ENCODE measurements around the gene ZNF839.

Gene ZNF839

GRCh38 chr14:102363182-102363943 is 43.8 kb downstream of the ZNF839 start:
- no CpG with 5 or more reads among the region's 53 CpGs for WGBS, 2 donors (ENCODE audit: extremely low coverage in 2 of 2, insufficient read length in 2 of 2, insufficient replicate concordance in 1 of 2)
- Histone ChIP-seq H3K79me1 (ENCODE audit: low read depth, low read length) (peaks cover 11% of the 10 kb centered on the region), H2BK12ac (ENCODE audit: low read length) (no peak overlapping the region), H4K8ac (ENCODE audit: low read depth, low read length) (no peak overlapping the region), H3K9me3 (replicated peaks in 1 of 2; ENCODE audit: control insufficient read depth in 2 of 2, insufficient read depth in 1 of 2, low read depth in 1 of 2, low read length in 2 of 2) (no peaks in the 10 kb centered on the region), H3K36me3 (replicated peaks in 1 of 2; ENCODE audit: control insufficient read depth in 2 of 2, insufficient read depth in 2 of 2, low read length in 2 of 2) (peaks cover 0 to 8% of the 10 kb centered on the region in 2 donors), H3K4ac (ENCODE audit: low read length) (no peak overlapping the region), H2BK15ac (ENCODE audit: low read length) (no peak overlapping the region), H3K18ac (ENCODE audit: low read length) (peak overlapping the region; percentile 92), H3K4me2 (ENCODE audit: insufficient read depth, low read length, poor library complexity, severe bottlenecking) (peak overlapping the region; percentile 98), H3K9ac (ENCODE audit: low read depth, low read length, poor library complexity) (peak overlapping the region; percentile 87), H2AFZ (ENCODE audit: low read length) (peak overlapping the region; percentile 98), H4K91ac (ENCODE audit: low read depth, low read length, poor library complexity) (no peak overlapping the region), H3K4me3 (ENCODE audit: low read length in 2 of 2) (peak overlapping the region; percentile 88 to 94), H3K4me1 (ENCODE audit: control insufficient read depth in 2 of 2, insufficient read depth in 1 of 2, low read depth in 1 of 2, low read length in 2 of 2) (peaks cover 4 to 12% of the 10 kb centered on the region in 2 donors), H2AK5ac (ENCODE audit: low read depth, low read length) (no peak overlapping the region), H3K27ac (replicated peaks; ENCODE audit: low read length) (no peak overlapping the region), H2BK120ac (ENCODE audit: low read depth, low read length) (no peak overlapping the region), H3K23ac (ENCODE audit: low read depth, low read length, poor library complexity) (peak overlapping the region; percentile 16), H2BK5ac (ENCODE audit: low read length) (no peak overlapping the region), H3K27me3 (ENCODE audit: control insufficient read depth in 3 of 3, insufficient read depth in 3 of 3, low read depth in 1 of 3, low read length in 3 of 3) (no peaks in the 10 kb centered on the region), H3K14ac (ENCODE audit: low read length) (peak overlapping the region; percentile 65)
- DNase-seq (ENCODE audit: low spot score), result peak; percentile 2

GRCh38 chr14:102370305-102370809 is 50.8 kb downstream of the ZNF839 start:
- DNase-seq (ENCODE audit: low spot score), result no peak
- Histone ChIP-seq H2BK5ac (ENCODE audit: low read length) (no peak overlapping the region), H3K4me1 (ENCODE audit: control insufficient read depth in 2 of 2, insufficient read depth in 1 of 2, low read depth in 1 of 2, low read length in 2 of 2) (no peaks in the 10 kb centered on the region), H2BK12ac (ENCODE audit: low read length) (no peak overlapping the region), H2BK120ac (ENCODE audit: low read depth, low read length) (no peak overlapping the region), H3K18ac (ENCODE audit: low read length) (no peak overlapping the region), H3K79me1 (ENCODE audit: low read depth, low read length) (no peaks in the 10 kb centered on the region), H3K27ac (replicated peaks; ENCODE audit: low read length) (no peak overlapping the region), H2AK5ac (ENCODE audit: low read depth, low read length) (no peak overlapping the region), H4K91ac (ENCODE audit: low read depth, low read length, poor library complexity) (no peak overlapping the region), H3K36me3 (replicated peaks in 1 of 2; ENCODE audit: control insufficient read depth in 2 of 2, insufficient read depth in 2 of 2, low read length in 2 of 2) (no peaks in the 10 kb centered on the region), H3K9ac (ENCODE audit: low read depth, low read length, poor library complexity) (no peak overlapping the region), H2AFZ (ENCODE audit: low read length) (no peak overlapping the region), H2BK15ac (ENCODE audit: low read length) (no peak overlapping the region), H4K8ac (ENCODE audit: low read depth, low read length) (no peak overlapping the region), H3K4ac (ENCODE audit: low read length) (no peak overlapping the region), H3K4me3 (ENCODE audit: low read length in 2 of 2) (no peak overlapping the region), H3K4me2 (ENCODE audit: insufficient read depth, low read length, poor library complexity, severe bottlenecking) (no peak overlapping the region), H3K9me3 (replicated peaks in 1 of 2; ENCODE audit: control insufficient read depth in 2 of 2, insufficient read depth in 1 of 2, low read depth in 1 of 2, low read length in 2 of 2) (no peaks in the 10 kb centered on the region), H3K27me3 (ENCODE audit: control insufficient read depth in 3 of 3, insufficient read depth in 3 of 3, low read depth in 1 of 3, low read length in 3 of 3) (no peaks in the 10 kb centered on the region), H3K14ac (ENCODE audit: low read length) (no peak overlapping the region), H3K23ac (ENCODE audit: low read depth, low read length, poor library complexity) (no peak overlapping the region)
- no CpG with 5 or more reads among the region's 11 CpGs for WGBS, 2 donors (ENCODE audit: extremely low coverage in 2 of 2, insufficient read length in 2 of 2, insufficient replicate concordance in 1 of 2)

GRCh38 chr14:102371361-102371760 is 51.8 kb downstream of the ZNF839 start:
- no peak overlapping the region for H4K8ac ChIP-seq (ENCODE audit: low read depth, low read length)
- H3K27me3 ChIP-seq (ENCODE audit: control insufficient read depth in 3 of 3, insufficient read depth in 3 of 3, low read depth in 1 of 3, low read length in 3 of 3), result no peaks in the 10 kb centered on the region
- DNase-seq (ENCODE audit: low spot score), result no peak
- no peak overlapping the region for H2BK12ac ChIP-seq (ENCODE audit: low read length)
- H3K36me3 ChIP-seq (replicated peaks in 1 of 2; ENCODE audit: control insufficient read depth in 2 of 2, insufficient read depth in 2 of 2, low read length in 2 of 2), result peaks cover 0 to under 1% of the 10 kb centered on the region in 2 donors
- H3K9ac ChIP-seq (ENCODE audit: low read depth, low read length, poor library complexity), result no peak overlapping the region
- no peak overlapping the region for H4K91ac ChIP-seq (ENCODE audit: low read depth, low read length, poor library complexity)
- no CpG with 5 or more reads among the region's 4 CpGs for WGBS, 2 donors (ENCODE audit: extremely low coverage in 2 of 2, insufficient read length in 2 of 2, insufficient replicate concordance in 1 of 2)
- no peak overlapping the region for H2AK5ac ChIP-seq (ENCODE audit: low read depth, low read length)
- no peak overlapping the region for H3K4ac ChIP-seq (ENCODE audit: low read length)
- no peak overlapping the region for H2BK5ac ChIP-seq (ENCODE audit: low read length)
- H3K4me3 ChIP-seq (ENCODE audit: low read length in 2 of 2), result no peak overlapping the region
- no peak overlapping the region for H2AFZ ChIP-seq (ENCODE audit: low read length)
- no peak overlapping the region for H3K27ac ChIP-seq (replicated peaks; ENCODE audit: low read length)
- no peaks in the 10 kb centered on the region for H3K4me1 ChIP-seq (ENCODE audit: control insufficient read depth in 2 of 2, insufficient read depth in 1 of 2, low read depth in 1 of 2, low read length in 2 of 2)
- no peak overlapping the region for H3K4me2 ChIP-seq (ENCODE audit: insufficient read depth, low read length, poor library complexity, severe bottlenecking)
- no peaks in the 10 kb centered on the region for H3K9me3 ChIP-seq (replicated peaks in 1 of 2; ENCODE audit: control insufficient read depth in 2 of 2, insufficient read depth in 1 of 2, low read depth in 1 of 2, low read length in 2 of 2)
- H2BK15ac ChIP-seq (ENCODE audit: low read length), result no peak overlapping the region
- no peaks in the 10 kb centered on the region for H3K79me1 ChIP-seq (ENCODE audit: low read depth, low read length)
- no peak overlapping the region for H3K18ac ChIP-seq (ENCODE audit: low read length)
- H3K14ac ChIP-seq (ENCODE audit: low read length), result no peak overlapping the region
- no peak overlapping the region for H3K23ac ChIP-seq (ENCODE audit: low read depth, low read length, poor library complexity)
- H2BK120ac ChIP-seq (ENCODE audit: low read depth, low read length), result no peak overlapping the region

GRCh38 chr14:102373110-102373509 is 53.6 kb downstream of the ZNF839 start:
- H2BK12ac ChIP-seq (ENCODE audit: low read length), result no peak overlapping the region
- no peak overlapping the region for H4K8ac ChIP-seq (ENCODE audit: low read depth, low read length)
- no peak overlapping the region for H2BK5ac ChIP-seq (ENCODE audit: low read length)
- no peak for DNase-seq (ENCODE audit: low spot score)
- H2AK5ac ChIP-seq (ENCODE audit: low read depth, low read length), result no peak overlapping the region
- no peak overlapping the region for H3K4me2 ChIP-seq (ENCODE audit: insufficient read depth, low read length, poor library complexity, severe bottlenecking)
- no peaks in the 10 kb centered on the region for H3K27me3 ChIP-seq (ENCODE audit: control insufficient read depth in 3 of 3, insufficient read depth in 3 of 3, low read depth in 1 of 3, low read length in 3 of 3)
- H2AFZ ChIP-seq (ENCODE audit: low read length), result no peak overlapping the region
- H3K27ac ChIP-seq (replicated peaks; ENCODE audit: low read length), result no peak overlapping the region
- H3K4me3 ChIP-seq (ENCODE audit: low read length in 2 of 2), result no peak overlapping the region
- H3K18ac ChIP-seq (ENCODE audit: low read length), result no peak overlapping the region
- no peak overlapping the region for H3K9ac ChIP-seq (ENCODE audit: low read depth, low read length, poor library complexity)
- H4K91ac ChIP-seq (ENCODE audit: low read depth, low read length, poor library complexity), result no peak overlapping the region
- no peak overlapping the region for H3K23ac ChIP-seq (ENCODE audit: low read depth, low read length, poor library complexity)
- no peaks in the 10 kb centered on the region for H3K9me3 ChIP-seq (replicated peaks in 1 of 2; ENCODE audit: control insufficient read depth in 2 of 2, insufficient read depth in 1 of 2, low read depth in 1 of 2, low read length in 2 of 2)
- peaks cover 2% of the 10 kb centered on the region for H3K79me1 ChIP-seq (ENCODE audit: low read depth, low read length)
- H2BK15ac ChIP-seq (ENCODE audit: low read length), result no peak overlapping the region
- H3K14ac ChIP-seq (ENCODE audit: low read length), result no peak overlapping the region
- H3K4ac ChIP-seq (ENCODE audit: low read length), result no peak overlapping the region
- WGBS, 2 donors (ENCODE audit: extremely low coverage in 2 of 2, insufficient read length in 2 of 2, insufficient replicate concordance in 1 of 2), result no CpG with 5 or more reads among the region's 3 CpGs
- H3K4me1 ChIP-seq (ENCODE audit: control insufficient read depth in 2 of 2, insufficient read depth in 1 of 2, low read depth in 1 of 2, low read length in 2 of 2), result no peaks in the 10 kb centered on the region
- peaks cover 4 to 17% of the 10 kb centered on the region in 2 donors for H3K36me3 ChIP-seq (replicated peaks in 1 of 2; ENCODE audit: control insufficient read depth in 2 of 2, insufficient read depth in 2 of 2, low read length in 2 of 2)
- H2BK120ac ChIP-seq (ENCODE audit: low read depth, low read length), result no peak overlapping the region

Measured in neuronal stem cell (in vitro differentiated cells).